Measurements from ENCODE around the gene KLC1.

The KLC1 gene

GRCh38 chr14:103659631-103660030 lies 30.6 kb downstream of the KLC1 start:
- DNase-seq (ENCODE audit: low spot score): no peak

- no peak for DNase-seq (ENCODE audit: low spot score)
These were observed 33.0 kb downstream of the KLC1 start for GRCh38 chr14:103662029-103662428.

- DNase-seq (ENCODE audit: low spot score): no peak
These were observed 33.6 kb downstream of the KLC1 start for GRCh38 chr14:103662591-103662990.

- no peak for DNase-seq (ENCODE audit: low spot score)
These were observed 34.5 kb downstream of the KLC1 start for GRCh38 chr14:103663506-103663905.

GRCh38 chr14:103667671-103668070 lies 38.7 kb downstream of the KLC1 start:
- DNase-seq (ENCODE audit: low spot score): no peak

GRCh38 chr14:103668117-103668516 lies 39.1 kb downstream of the KLC1 start:
- no peak for DNase-seq (ENCODE audit: low spot score)

GRCh38 chr14:103669370-103669769 lies 40.4 kb downstream of the KLC1 start:
- DNase-seq (ENCODE audit: low spot score): no peak

- no peak for DNase-seq (ENCODE audit: low spot score)
These were observed 42.9 kb downstream of the KLC1 start for GRCh38 chr14:103671911-103672310.

GRCh38 chr14:103675957-103676356 lies 46.9 kb downstream of the KLC1 start:
- no peak for DNase-seq (ENCODE audit: low spot score)

GRCh38 chr14:103676881-103677675 lies 48.1 kb downstream of the KLC1 start:
- DNase-seq (ENCODE audit: low spot score): no peak

GRCh38 chr14:103679351-103679750 lies 50.3 kb downstream of the KLC1 start:
- DNase-seq (ENCODE audit: low spot score): peak; percentile 12

GRCh38 chr14:103680491-103681231 lies 51.6 kb downstream of the KLC1 start:
- no peak for DNase-seq (ENCODE audit: low spot score)

GRCh38 chr14:103683139-103683538 lies 54.1 kb downstream of the KLC1 start:
- no peak for DNase-seq (ENCODE audit: low spot score)

GRCh38 chr14:103684471-103684870 lies 55.5 kb downstream of the KLC1 start:
- DNase-seq (ENCODE audit: low spot score): no peak

GRCh38 chr14:103684871-103685270 lies 55.9 kb downstream of the KLC1 start:
- no peak for DNase-seq (ENCODE audit: low spot score)

GRCh38 chr14:103685276-103686211 lies 56.5 kb downstream of the KLC1 start:
- no peak for DNase-seq (ENCODE audit: low spot score)

GRCh38 chr14:103686831-103687485 lies 57.9 kb downstream of the KLC1 start:
- no peak for DNase-seq (ENCODE audit: low spot score)

- DNase-seq (ENCODE audit: low spot score): no peak
These were observed 58.7 kb downstream of the KLC1 start for GRCh38 chr14:103687712-103688111.

- DNase-seq (ENCODE audit: low spot score): no peak
These were observed 59.4 kb downstream of the KLC1 start for GRCh38 chr14:103688441-103688840.

- DNase-seq (ENCODE audit: low spot score): no peak
These were observed 60.2 kb downstream of the KLC1 start for GRCh38 chr14:103688906-103689902.

GRCh38 chr14:103690332-103690731 lies 61.3 kb downstream of the KLC1 start:
- no peak for DNase-seq (ENCODE audit: low spot score)

Measured in kidney tubule cell (primary cell).